Suprapubic skin (tissue), 4 donors: ENCODE data around the gene DAP.

Experiments used
- POLR2A ChIP-seq, 2 donors: fragments of 450-650 bp; IDR thresholded peaks; one replicate each; pipeline ENCODE4 v1.6.1; 2017; ENCODE audit warnings: antibody characterized with exemption in 2 of 2, mild to moderate bottlenecking in 2 of 2, moderate library complexity in 2 of 2
- POLR2AphosphoS5 ChIP-seq, 3 donors: sonication (generic); formaldehyde crosslinking; IDR thresholded peaks; one replicate each; pipeline ENCODE4 v1.6.1; 2017; ENCODE audit warnings: antibody characterized with exemption in 3 of 3
- TF ChIP-seq, protein P1 (sequence below), 2 donors: fragments of 200-600 bp in 1 of 2; fragments of 450-650 bp in 1 of 2; sonication (generic) in 1 of 2; IDR thresholded peaks; one replicate each; pipeline ENCODE4 v1.5.1; 2016 to 2019; ENCODE audit warnings: antibody characterized with exemption in 2 of 2, mild to moderate bottlenecking in 1 of 2, moderate library complexity in 1 of 2

DNA sequence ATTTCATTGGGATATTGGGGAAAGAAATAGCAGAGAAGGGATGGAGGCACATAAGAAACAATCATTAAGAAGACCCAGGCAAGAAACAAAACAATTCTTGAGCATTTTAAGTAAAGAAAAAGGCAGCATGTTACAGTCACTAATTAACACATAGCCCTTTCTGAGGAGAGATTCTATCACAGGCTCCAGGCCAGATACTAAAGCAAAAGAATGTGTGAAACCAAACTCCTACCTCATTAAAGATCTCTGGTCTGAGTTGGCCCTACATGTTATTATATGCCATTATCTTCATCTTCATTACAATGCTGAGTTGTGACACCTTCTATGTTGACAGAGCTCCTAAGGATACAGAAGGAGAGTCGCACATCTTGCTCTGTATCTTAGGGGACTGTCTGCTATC lies 37.5 kb downstream of the DAP start:
- TF ChIP-seq POLR2AphosphoS5 (IDR thresholded peaks at IDR 0.05) (no peak), POLR2A (IDR thresholded peaks at IDR 0.05) (no peak)
- TF ChIP-seq, protein P1, sequence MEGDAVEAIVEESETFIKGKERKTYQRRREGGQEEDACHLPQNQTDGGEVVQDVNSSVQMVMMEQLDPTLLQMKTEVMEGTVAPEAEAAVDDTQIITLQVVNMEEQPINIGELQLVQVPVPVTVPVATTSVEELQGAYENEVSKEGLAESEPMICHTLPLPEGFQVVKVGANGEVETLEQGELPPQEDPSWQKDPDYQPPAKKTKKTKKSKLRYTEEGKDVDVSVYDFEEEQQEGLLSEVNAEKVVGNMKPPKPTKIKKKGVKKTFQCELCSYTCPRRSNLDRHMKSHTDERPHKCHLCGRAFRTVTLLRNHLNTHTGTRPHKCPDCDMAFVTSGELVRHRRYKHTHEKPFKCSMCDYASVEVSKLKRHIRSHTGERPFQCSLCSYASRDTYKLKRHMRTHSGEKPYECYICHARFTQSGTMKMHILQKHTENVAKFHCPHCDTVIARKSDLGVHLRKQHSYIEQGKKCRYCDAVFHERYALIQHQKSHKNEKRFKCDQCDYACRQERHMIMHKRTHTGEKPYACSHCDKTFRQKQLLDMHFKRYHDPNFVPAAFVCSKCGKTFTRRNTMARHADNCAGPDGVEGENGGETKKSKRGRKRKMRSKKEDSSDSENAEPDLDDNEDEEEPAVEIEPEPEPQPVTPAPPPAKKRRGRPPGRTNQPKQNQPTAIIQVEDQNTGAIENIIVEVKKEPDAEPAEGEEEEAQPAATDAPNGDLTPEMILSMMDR (IDR thresholded peaks at IDR 0.05), result no peak
